Ammon's horn (tissue), 1 donor: ENCODE results near the gene EML4.
"Not testable (repeated sequence)": the region's sequence is repeated elsewhere in the genome, so short reads cannot be mapped to it uniquely, and the experiment has no call there.

ENCODE experiments used
- DNase-seq: peaks from one replicate; pipeline ENCODE4 v3.0.0-alpha.2; 2016; ENCODE audit warnings: low spot score

Gene EML4, protein sequence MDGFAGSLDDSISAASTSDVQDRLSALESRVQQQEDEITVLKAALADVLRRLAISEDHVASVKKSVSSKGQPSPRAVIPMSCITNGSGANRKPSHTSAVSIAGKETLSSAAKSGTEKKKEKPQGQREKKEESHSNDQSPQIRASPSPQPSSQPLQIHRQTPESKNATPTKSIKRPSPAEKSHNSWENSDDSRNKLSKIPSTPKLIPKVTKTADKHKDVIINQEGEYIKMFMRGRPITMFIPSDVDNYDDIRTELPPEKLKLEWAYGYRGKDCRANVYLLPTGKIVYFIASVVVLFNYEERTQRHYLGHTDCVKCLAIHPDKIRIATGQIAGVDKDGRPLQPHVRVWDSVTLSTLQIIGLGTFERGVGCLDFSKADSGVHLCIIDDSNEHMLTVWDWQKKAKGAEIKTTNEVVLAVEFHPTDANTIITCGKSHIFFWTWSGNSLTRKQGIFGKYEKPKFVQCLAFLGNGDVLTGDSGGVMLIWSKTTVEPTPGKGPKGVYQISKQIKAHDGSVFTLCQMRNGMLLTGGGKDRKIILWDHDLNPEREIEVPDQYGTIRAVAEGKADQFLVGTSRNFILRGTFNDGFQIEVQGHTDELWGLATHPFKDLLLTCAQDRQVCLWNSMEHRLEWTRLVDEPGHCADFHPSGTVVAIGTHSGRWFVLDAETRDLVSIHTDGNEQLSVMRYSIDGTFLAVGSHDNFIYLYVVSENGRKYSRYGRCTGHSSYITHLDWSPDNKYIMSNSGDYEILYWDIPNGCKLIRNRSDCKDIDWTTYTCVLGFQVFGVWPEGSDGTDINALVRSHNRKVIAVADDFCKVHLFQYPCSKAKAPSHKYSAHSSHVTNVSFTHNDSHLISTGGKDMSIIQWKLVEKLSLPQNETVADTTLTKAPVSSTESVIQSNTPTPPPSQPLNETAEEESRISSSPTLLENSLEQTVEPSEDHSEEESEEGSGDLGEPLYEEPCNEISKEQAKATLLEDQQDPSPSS

DNA sequence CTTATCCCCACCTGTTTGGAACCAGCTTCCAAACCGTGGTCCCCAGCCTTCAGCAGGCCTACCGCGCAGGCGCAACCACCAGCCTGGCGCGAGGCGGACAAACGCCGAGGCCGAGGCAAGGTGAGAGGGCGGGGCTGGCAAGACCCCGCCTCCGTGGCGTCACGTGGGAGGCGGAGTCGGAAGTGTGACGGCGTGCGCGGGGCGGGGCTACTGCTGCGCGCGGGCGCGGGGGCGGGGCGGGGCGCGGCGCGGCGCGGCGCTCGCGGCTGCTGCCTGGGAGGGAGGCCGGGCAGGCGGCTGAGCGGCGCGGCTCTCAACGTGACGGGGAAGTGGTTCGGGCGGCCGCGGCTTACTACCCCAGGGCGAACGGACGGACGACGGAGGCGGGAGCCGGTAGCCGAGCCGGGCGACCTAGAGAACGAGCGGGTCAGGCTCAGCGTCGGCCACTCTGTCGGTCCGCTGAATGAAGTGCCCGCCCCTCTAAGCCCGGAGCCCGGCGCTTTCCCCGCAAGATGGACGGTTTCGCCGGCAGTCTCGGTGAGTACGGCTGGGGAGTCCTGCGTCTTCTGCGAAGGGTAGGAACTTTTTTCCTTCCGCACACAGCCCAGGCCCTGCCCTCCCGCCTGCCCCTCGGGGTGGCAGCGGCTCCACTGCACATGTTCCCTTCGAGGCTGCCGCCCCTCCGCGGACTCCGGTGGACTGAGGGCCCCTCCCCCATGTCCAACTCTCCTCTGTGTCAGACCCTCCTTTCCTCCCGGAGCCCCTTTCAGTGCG lies at the start of gene EML4:
Gene EML4 (plus strand): TSS at position 254 of the 774 bp plus-strand sequence. CDS start 259 bp downstream, at position 513.
- peak; percentile 95 for DNase-seq

DNA sequence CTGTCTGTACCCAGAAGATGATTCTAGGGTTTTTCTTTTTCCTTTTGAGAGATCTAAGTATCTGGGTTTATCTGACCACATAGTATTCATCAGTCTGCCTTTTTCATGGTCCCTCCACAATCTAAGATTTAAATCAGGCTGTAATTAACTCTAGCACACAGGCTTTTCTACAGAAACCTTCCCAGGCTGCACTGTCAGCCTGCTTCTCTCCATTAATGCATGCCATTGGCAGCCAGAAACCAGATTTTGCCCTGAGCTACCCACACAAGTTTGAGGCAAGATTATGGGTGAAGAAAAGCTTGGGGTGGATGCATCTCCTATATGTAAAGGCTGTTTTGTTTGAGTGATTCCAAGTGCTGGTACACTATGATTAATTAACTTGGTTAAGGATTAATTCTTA lies 45.7 kb upstream of the EML4 start:
- DNase-seq, result no peak

DNA sequence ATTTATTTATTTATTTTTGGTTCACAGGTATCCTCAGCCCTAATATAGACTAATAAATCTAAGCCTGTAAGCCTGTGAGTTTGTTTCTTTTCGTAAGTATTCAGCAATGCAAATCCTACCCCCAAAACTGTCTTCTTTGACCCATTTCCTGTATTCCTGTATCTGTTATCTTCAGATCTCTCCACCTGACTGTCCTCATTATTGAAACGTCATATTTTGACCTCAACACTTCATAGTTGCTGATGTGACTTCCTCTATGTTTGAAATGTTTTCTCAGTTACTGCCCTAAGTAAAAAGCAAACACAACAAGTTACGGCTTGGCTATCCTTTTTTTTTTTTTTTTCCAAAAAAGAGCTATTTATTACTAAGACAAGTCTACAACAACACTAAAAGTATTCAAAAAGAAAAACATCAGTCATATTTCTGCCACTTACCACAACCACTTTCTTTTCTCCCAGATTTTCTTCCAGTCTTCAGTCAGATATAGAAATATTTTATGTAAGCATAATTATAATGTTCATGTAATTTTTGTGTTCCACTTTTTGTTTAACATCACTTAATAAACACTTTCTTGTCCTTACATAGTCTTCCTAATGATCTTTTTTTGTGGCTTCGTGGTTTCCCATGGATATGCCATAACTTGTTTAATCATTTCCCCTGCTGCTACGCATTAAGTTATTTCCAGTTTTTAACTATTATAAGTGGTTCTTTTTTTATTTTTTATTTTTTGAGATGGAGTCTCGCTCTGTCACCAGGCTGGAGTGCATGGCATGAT lies 45.0 kb upstream of the EML4 start:
- DNase-seq, result no peak

DNA sequence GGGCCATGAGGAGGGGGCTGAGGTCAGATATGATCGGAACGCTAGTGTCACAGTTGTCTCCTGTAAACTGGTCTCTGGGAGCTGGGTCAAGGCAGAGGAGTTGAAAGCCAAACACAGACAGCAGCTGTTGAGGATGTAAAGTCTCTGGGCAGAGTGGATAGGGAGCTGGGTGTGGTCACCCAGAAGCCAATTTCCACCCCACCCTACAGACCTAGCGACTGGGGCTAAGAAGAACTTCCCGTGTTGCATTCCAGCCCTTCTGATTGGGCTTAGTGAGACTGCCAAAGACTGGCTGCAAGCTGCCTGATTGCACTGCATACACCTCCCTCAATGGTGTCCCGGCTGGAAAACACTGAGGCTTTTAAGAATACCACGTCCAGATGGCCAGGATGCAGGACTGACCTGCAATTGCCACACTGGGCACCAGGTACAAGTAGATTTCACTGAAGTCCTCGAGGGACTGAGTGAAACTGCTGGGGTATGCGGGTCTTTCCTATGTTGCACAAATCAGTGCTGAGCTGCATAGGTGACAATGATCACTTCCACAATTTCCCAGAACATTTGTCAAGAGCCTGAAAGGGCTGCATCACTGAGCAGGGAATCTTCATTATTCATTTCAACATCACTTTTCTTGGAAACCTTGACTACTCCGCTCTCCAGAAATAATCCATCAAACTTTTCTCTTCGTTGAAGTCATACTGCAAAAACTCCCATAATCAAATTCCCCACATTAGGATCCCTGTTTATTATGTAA lies 43.1 kb upstream of the EML4 start:
- no peak for DNase-seq

DNA sequence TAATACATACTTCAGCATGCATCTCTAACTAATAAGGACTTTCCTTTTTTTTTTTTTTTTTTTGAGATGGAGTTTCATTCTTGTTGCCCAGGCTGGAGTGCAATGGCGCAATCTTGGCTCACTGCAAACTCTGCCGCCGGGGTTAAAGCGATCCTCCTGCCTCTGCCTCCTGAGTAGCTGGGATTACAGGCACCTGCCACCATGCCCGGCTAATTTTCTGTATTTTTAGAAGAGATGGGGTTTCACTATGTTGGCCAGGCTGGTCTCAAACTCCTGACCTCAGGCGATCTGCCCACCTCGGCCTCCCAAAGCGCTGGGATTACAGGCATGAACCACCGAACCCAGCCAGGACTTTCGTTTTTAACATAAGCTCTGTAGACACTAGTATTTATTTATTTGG lies 42.3 kb upstream of the EML4 start:
- not testable (repeated sequence) for DNase-seq

DNA sequence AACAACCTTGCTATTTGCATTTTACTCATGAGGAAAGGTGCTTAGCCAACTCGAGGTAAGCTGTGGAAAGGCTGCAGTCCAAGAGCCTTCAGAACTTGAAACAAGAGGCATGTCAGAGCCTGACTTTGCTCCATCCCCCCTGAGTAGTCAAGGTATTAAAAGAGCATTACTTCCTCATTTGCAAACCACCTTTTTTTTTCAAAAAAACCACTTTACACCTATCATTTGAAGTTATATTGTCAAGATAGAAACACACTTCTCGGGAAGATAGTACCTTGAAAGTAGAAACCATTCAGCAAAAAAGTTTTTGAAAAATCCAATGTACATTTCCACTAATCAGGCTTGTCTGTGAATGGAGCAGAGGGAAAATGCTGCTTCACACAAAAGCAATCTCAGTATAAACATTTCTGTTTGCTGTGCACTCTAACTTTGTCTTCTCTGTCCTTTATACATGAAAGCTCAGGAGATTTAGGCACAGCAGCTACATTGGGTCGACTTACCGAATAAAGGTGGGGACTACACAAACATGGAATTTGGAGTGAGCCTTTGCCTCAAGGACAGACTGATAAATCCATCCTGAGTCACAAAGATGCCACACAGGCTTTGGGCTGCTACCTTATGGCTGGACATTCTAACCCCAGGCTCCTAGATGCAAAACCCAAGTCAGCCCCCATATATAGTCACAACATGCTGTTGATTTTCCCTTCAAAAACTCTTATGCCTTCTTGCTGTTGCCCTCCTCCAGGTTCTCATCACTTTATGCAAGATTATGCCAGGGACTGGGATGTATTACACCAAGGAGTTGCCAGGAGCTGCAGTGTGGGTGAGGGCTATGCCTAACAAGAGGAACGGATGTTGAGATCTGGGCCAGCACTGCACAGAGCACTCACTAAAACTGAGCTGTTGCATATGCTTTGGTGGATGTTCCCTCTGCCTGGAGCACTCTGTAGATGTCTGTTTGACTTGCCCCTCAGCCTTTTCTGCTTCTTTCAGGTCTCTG lies 41.4 kb upstream of the EML4 start:
- DNase-seq, result peak; percentile 47

DNA sequence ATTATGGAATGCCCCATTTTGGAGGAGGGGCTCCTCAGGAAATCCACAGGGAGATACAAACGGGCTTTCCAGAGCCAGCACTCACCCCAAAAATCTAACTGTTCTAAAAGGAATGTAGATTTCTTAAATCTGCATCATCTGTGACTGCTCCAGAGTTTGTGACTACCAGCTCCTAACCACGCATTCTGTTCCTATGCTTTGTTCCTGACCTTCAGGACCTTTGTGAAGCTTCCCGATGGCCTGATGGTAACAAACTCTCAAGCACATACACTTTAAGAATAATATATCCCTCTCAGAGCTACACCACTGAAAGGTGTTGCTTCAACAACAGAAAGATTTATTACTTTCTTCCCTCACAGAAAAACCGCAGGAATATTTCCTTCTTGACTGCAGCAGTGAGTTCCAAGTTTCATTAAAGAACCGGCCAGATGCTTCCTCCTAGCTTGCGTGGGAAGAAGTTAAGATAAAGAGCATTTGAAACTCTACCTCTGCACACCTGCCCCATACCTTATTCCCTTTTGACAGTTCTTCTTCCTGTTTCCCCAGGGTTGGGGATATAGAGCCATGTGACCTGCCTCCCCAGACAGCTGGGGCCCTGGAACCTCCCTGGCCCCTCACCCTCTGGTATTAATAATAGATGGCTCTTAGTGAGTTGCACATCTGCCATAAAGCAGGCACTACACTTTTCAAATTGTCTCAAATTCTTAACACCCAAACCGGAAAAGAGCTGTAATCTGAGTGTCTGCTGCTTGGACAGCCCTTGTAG lies 40.2 kb upstream of the EML4 start:
- no peak for DNase-seq

DNA sequence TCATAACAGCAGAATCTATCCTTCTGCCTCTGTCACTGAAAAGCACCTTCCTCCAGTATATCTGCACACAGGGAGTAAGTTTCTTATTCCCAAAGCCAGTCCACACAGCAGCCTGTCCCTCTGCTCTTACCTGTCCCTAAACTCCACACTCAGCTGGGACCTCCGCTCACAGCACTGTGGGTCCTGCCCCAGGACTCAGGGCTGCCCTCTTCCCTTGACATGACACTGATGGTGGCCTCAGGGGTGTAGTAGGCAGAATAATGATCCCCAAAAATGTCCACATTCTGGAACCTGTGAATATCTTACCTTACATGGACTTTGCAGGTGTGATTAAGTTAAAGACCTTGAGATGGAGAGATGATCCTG lies 39.7 kb upstream of the EML4 start:
- DNase-seq, result no peak

DNA sequence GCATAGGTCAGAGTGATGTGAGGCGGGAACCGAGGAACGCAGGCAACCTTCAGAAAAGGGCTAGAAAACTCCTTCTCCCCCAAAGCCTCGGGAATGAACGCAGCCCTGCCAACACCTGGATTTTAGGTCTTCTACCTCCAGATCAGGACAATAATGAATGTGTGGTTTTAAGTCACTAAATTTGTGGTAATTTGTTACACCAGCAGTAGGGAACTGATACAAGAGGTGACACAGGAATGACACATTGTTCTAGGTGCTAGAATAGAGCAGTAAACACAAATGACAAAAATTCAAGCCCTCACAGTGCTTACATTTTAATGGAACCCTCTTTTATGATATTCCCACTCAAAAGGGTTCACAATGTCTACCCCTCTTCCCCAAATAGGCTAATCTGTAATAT lies 39.2 kb upstream of the EML4 start:
- DNase-seq, result no peak

DNA sequence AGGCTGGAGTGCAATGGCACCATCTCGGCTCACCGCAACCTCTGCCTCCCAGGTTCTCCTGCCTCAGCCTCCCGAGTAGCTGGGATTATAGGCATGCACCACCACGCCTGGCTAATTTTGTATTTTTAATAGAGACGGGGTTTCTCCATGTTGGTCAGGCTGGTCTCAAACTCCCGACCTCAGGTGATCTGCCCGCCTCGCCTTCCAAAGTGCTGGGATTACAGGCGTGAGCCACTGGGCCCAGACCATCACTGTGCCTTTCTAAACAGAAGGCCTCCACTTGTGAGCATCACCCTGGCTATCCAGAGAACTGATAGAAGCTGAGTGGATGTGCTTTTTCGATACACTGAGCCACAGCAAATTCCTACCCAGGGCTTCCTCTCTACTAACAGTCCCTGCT lies 38.3 kb upstream of the EML4 start:
- DNase-seq, result not testable (repeated sequence)

DNA sequence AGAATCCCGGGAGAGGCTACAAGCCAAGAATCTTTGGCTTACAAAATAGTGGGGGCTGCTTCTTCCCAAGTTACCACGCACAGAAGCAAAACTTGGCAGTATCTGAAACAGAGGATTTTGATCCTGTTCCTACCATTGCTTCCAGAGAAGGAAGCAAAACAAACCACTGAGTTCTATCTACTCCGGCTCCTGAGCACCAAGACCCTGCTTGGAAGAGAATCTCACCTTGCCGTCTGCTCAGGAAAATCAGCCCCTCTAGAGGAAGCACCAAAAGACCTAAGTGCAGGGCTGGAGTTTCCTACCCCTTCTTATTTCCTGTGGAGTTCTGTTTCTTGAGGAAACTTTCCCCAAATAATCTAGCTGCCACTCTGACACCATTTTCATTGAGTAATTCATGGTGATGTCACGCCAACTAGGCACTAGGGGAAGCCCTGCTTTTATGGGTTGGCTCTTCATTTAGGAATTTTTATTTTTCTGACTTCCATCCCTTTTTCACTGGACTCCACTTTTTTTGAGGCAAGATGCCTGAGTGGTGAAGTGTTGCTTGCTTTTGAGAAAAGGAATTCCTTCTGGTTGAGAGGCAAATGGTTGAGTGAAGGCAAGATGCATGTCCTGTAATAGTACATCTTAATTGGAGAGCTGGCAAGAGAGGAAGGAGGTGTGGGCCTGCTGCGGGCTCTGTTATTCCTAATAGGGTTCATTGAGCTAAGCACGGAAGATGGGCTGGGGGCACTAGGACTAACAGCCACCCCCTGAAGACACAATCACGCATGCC lies 36.8 kb upstream of the EML4 start:
- DNase-seq, result no peak

DNA sequence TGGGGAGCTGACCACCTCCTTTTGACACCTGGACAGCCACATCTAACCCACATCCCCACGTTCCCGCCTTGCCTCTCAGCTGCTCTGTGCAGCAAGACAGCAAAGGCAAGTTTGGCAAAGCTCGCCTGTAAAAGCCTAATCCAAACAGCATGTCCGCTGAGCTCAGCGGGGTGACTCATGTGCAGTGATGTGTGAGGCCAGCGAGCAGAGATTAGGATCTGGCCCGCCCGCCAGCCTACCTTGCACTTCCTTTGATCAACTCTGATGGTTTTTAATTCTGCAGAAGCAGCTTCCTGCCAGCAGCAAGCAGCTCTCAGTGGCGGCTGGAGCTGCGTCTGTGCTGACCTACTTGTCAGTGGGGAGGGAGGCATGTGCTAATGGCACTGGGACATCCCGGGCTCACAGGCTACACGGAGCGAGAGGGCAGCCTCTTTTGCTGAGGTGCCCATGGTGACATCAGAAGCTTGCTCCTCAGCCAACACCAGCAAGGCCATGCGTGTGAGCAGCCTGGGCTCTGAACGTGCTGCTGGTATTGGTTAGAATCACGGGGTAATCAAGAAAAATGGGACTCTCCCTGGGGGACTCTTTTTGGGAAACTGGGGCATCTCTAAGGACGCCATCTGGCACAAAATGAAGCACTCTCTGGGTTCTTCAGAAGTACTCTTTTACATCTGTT lies 36.0 kb upstream of the EML4 start:
- peak; percentile 59 for DNase-seq

DNA sequence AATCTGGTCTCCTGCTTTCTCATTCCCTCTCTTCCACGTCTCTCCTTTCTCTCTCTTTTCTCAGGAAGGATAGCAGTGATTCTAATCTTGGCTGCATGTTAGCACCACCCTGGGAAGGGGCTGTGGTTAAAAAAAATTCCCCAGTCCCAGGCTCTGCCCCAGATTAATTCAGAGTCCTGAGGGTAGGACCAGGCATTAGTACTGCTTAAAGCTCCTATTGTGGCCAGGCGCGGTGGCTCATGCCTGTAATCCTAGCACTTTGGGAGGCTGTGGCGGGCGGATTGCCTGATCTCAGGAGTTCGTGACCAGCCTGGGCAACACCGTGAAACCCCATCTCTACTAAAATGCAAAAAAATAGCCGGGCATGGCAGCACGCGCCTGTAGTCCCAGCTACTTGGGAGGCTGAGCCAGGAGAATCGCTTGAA lies 35.4 kb upstream of the EML4 start:
- no peak for DNase-seq

DNA sequence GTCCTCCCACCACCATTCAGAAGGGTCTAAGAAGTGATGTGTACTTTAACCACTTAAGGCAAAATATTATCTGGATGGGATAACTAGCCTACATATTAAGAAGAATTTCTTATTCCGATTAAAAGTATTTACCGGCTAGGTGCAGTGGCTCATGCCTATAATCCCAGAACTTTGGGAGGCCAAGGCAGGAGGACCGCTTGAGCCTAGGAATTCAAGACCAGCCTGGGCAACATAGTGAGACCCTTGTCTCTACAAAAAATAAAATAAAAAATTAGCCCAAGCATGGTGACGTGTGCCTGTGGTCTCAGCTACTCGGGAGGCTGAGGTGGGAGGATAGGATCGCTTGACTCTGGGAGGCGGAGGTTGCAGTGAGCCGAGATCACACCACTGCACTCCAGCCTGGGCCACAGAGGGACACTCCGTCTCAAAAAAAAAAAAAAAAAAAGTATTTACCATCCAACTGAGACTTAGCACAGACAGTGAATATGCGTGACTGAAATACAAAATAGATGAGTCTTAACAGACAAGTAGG lies 34.7 kb upstream of the EML4 start:
- DNase-seq, result not testable (repeated sequence)

DNA sequence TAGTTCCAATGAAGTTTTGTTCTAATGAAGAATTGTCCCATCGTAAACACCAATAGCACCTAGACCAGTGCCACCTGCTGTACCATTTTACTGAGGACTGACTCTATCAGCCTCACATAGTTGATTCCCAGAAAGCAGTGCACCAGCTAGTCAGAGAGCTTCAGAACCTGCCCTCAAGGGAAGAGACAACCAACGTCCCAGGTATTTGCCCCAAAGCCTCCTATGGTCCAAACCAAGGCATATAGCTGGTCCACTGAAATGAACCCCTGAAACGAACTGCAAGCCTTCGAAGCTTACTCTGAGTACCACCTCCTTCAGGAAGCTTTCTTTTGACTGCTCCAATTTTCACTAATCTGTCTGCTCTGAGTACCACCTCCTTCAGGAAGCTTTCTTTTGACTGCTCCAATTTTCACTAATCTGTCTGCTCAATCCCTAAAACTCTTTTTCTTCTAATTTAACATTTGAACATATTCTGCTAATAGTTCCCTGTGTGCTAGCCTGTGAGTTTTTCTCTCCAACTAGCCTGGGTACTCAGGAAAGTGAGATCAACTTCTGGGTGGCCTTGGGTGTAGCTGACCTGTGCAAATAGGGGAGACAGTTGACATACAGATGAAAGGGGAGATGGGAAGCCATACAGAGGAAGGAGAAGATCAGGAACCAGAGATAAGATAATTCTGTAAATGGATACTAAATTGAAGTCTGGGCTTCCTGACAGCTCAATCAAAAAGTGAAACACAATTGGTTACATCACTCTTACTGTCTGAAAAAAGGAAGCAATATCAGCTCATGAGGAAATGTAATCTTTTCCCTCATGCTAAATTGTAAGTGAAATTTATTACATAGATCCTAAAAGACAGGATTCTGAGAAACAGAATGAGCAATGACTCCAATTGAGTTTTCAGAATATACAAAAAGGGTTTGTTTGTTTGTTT lies 33.5 kb upstream of the EML4 start:
- no peak for DNase-seq

DNA sequence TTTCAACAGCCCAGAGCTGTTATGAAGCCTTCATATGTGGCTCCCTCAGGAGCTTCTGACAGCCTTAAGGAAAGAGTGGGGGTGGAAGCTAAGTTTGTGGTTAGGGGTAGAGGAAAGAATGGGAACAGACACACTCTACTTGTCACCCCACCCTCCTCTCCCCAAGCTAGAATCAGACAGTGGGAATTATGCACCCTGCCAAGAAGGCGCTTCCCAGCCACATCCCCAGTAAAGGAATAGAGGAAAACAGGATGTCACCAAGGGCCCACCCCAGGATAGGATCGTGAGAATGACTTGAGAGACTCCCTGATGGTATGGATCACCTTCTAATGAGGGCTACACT lies 32.4 kb upstream of the EML4 start:
- no peak for DNase-seq
